ENCODE data around the gene SCIN.
A peak's percentile ranks its signal among the peaks of the same experiment; 100 is the strongest.

SCIN gene

GRCh38 chr7:12633582-12633981 lies 63.1 kb downstream of the SCIN start:
- Histone ChIP-seq H3K4me3 (IDR thresholded peaks at IDR 0.05; ENCODE audit: insufficient read depth, low read depth, low read length) (no peak overlapping the region), H3K36me3 (ENCODE audit: insufficient read depth) (no peaks in the 10 kb centered on the region), H3K79me2 (ENCODE audit: insufficient read depth, low read depth) (no peaks in the 10 kb centered on the region), H3K4me1 (ENCODE audit: low read depth, poor library complexity, severe bottlenecking) (peaks cover 14% of the 10 kb centered on the region), H3K27me3 (ENCODE audit: insufficient read depth, low read depth) (no peaks in the 10 kb centered on the region), H3K9ac (no peak overlapping the region), H3K27ac (no peak overlapping the region), H4K20me1 (ENCODE audit: insufficient read depth) (no peaks in the 10 kb centered on the region), H3K4me2 (no peak overlapping the region), H2AFZ (ENCODE audit: low read depth) (no peak overlapping the region)
- TF ChIP-seq, protein P1, sequence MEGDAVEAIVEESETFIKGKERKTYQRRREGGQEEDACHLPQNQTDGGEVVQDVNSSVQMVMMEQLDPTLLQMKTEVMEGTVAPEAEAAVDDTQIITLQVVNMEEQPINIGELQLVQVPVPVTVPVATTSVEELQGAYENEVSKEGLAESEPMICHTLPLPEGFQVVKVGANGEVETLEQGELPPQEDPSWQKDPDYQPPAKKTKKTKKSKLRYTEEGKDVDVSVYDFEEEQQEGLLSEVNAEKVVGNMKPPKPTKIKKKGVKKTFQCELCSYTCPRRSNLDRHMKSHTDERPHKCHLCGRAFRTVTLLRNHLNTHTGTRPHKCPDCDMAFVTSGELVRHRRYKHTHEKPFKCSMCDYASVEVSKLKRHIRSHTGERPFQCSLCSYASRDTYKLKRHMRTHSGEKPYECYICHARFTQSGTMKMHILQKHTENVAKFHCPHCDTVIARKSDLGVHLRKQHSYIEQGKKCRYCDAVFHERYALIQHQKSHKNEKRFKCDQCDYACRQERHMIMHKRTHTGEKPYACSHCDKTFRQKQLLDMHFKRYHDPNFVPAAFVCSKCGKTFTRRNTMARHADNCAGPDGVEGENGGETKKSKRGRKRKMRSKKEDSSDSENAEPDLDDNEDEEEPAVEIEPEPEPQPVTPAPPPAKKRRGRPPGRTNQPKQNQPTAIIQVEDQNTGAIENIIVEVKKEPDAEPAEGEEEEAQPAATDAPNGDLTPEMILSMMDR (conservative IDR thresholded peaks at IDR 0.05; ENCODE audit: low read depth, low read length), result no peak

DNA sequence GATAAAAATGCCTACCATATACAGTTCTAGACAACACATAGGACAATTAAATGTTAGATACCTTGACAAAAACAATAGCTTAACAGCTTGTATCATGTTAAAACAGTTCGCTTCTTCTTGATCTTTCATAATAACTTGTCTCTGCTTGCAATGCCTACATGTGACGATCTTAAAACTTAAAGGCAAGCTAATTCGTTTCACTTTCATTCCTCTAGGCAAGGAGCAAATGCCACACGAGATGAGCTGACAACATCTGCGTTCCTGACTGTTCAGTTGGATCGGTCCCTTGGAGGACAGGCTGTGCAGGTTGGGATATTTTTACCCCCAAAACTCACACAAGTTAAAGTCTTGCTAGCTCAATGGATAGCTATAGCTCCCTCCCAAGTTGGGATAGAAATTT lies 65.3 kb downstream of the SCIN start:
- H3K4me3 ChIP-seq (IDR thresholded peaks at IDR 0.05; ENCODE audit: insufficient read depth, low read depth, low read length), result no peak overlapping the region
- H3K27me3 ChIP-seq (ENCODE audit: insufficient read depth, low read depth), result no peaks in the 10 kb centered on the region
- H2AFZ ChIP-seq (ENCODE audit: low read depth), result peak overlapping the region; percentile 96
- H3K9ac ChIP-seq, result peak overlapping the region; percentile 55
- H3K4me1 ChIP-seq (ENCODE audit: low read depth, poor library complexity, severe bottlenecking), result peaks cover 16% of the 10 kb centered on the region
- no peaks in the 10 kb centered on the region for H3K36me3 ChIP-seq (ENCODE audit: insufficient read depth)
- no peaks in the 10 kb centered on the region for H3K79me2 ChIP-seq (ENCODE audit: insufficient read depth, low read depth)
- no peaks in the 10 kb centered on the region for H4K20me1 ChIP-seq (ENCODE audit: insufficient read depth)
- peak overlapping the region; percentile 82 for H3K4me2 ChIP-seq
- peak overlapping the region; percentile 24; the same call in 1 of the 2 replicates for H3K27ac ChIP-seq
- TF ChIP-seq, protein P1 (conservative IDR thresholded peaks at IDR 0.05; ENCODE audit: low read depth, low read length), result no peak

DNA sequence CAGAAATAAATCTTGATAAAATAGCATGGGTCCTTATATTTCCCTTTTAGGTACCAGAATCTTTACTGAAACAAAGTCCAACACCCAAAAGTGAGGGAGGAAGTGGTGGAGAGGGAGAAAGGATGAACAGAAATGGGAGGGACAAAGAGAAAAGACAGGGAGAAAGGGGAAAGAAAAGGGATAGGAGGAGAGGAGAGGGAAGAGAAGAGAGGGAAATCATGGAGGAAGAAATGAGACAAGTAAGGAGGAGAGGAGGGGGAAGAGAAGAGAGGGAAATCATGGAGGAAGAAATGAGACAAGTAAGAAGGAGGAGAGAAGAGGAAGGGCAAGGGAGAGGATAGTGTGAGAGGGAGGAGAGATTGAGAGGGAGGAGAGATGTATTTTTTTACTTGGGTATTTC lies 66.8 kb downstream of the SCIN start:
- no peak overlapping the region for H3K27ac ChIP-seq
- peak overlapping the region; percentile 23; the same call in 1 of the 2 replicates for H2AFZ ChIP-seq (ENCODE audit: low read depth)
- H3K27me3 ChIP-seq (ENCODE audit: insufficient read depth, low read depth), result no peaks in the 10 kb centered on the region

DNA sequence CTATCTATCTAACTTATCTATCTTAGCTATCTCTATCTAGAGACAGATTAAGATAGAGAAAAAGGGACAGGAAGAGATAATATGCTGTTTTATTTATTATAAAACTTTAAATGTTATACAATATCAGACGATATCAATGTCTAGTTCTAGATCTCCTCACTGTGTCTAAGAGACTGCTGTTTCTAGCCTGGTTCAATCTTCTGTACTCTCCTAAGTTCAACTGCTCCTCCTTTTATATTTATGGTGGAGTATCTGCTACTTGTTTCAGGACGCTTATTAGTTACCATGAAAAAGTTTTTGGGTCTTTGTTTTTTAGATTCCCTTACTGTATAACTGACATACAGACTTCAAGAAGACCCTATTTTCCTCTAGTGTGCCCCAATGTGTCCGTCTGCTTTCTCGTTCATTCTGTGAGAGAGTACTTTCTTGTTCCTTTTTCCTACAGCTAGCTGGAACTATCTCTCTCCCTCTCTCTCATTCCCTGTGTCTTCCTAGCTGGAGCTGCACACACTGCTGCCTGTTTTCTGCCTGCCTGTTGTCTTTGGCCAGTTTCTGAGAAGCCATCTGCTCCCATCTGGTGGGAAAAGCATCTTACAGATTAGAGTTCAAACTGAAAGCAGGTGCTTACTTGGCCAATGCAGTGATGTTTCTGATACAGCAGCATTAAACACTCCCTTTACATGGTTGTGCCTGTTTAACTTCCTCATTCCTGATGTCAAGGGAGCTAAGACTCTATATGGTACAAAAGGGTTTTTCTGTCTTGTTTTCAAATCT lies 67.5 kb downstream of the SCIN start:
- TF ChIP-seq, protein P1 (conservative IDR thresholded peaks at IDR 0.05; ENCODE audit: low read depth, low read length), result no peak
- Histone ChIP-seq H3K27ac (no peak overlapping the region), H3K27me3 (ENCODE audit: insufficient read depth, low read depth) (no peaks in the 10 kb centered on the region), H4K20me1 (ENCODE audit: insufficient read depth) (no peaks in the 10 kb centered on the region), H3K4me2 (peak overlapping the region; percentile 16; the same call in 1 of the 2 replicates), H3K4me3 (IDR thresholded peaks at IDR 0.05; ENCODE audit: insufficient read depth, low read depth, low read length) (no peak overlapping the region), H3K79me2 (ENCODE audit: insufficient read depth, low read depth) (no peaks in the 10 kb centered on the region), H3K4me1 (ENCODE audit: low read depth, poor library complexity, severe bottlenecking) (peaks cover 16% of the 10 kb centered on the region), H3K9ac (no peak overlapping the region), H2AFZ (ENCODE audit: low read depth) (peak overlapping the region; percentile 49; the same call in 1 of the 2 replicates), H3K36me3 (ENCODE audit: insufficient read depth) (no peaks in the 10 kb centered on the region)

More for the DNA sequence above, 66.8 kb downstream of the SCIN start:
- TF ChIP-seq, protein P1 (conservative IDR thresholded peaks at IDR 0.05; ENCODE audit: low read depth, low read length), result no peak
- Histone ChIP-seq H3K4me1 (ENCODE audit: low read depth, poor library complexity, severe bottlenecking) (peaks cover 16% of the 10 kb centered on the region), H3K4me2 (no peak overlapping the region), H3K36me3 (ENCODE audit: insufficient read depth) (no peaks in the 10 kb centered on the region), H3K9ac (no peak overlapping the region), H3K79me2 (ENCODE audit: insufficient read depth, low read depth) (no peaks in the 10 kb centered on the region), H3K4me3 (IDR thresholded peaks at IDR 0.05; ENCODE audit: insufficient read depth, low read depth, low read length) (no peak overlapping the region), H4K20me1 (ENCODE audit: insufficient read depth) (no peaks in the 10 kb centered on the region)
